Left ventricle myocardium inferior (tissue), 1 donor: Measurements from ENCODE around the gene STRN3. TPM values are rescaled to one million over a fixed set of nuclear protein-coding genes. Genes with fewer than 3 reads are reported as not detected.

Experiments
- DNase-seq: peaks from one replicate; pipeline ENCODE4 v3.0.0-alpha.2; 2020
- H3K27ac ChIP-seq: fragments of 200-600 bp; replicated peaks from 2 replicates; pipeline ENCODE4 v1.8.0; 2021
- H3K27me3 ChIP-seq: fragments of 200-600 bp; 2 replicates; pipeline ENCODE4 v1.8.0; 2021; ENCODE audit warnings: low read depth
- H3K36me3 ChIP-seq: fragments of 200-600 bp; 2 replicates; pipeline ENCODE4 v1.8.0; 2021
- H3K4me1 ChIP-seq: fragments of 200-600 bp; 2 replicates; pipeline ENCODE4 v1.8.0; 2021
- H3K4me3 ChIP-seq: fragments of 200-600 bp; 2 replicates; pipeline ENCODE4 v1.8.0; 2021; ENCODE audit warnings: mild to moderate bottlenecking, moderate library complexity
- H3K9me3 ChIP-seq: fragments of 200-600 bp; replicated peaks from 2 replicates; pipeline ENCODE4 v1.8.0; 2021
- intact Hi-C: fragments of 100-400 bp; cut with micrococcal nuclease; formaldehyde crosslinking; loops from one replicate; pipeline ENCODE4 v1.11.0; 2022
- total RNA-seq: library from RNA; stranded (reverse); fragmentation: NEBNext Ultra II Directional; extraction: Animal tissue kit (Norgen Biotek cat#: 25700); gene quantifications from one replicate; pipeline ENCODE4 v1.2.1, GENCODE V29; 2021
- TF ChIP-seq, protein P1 (sequence below): fragments of 200-600 bp; IDR thresholded peaks from 2 replicates; pipeline ENCODE4 v1.8.0; 2021; ENCODE audit warnings: antibody characterized with exemption, mild to moderate bottlenecking, borderline replicate concordance
- donor health status: DM: no; HTN: yes; CAD: no; lungs with severe emphysema.

The STRN3 gene
- total RNA-seq, 1 donor from 2014 or later, result 48.7 TPM

DNA sequence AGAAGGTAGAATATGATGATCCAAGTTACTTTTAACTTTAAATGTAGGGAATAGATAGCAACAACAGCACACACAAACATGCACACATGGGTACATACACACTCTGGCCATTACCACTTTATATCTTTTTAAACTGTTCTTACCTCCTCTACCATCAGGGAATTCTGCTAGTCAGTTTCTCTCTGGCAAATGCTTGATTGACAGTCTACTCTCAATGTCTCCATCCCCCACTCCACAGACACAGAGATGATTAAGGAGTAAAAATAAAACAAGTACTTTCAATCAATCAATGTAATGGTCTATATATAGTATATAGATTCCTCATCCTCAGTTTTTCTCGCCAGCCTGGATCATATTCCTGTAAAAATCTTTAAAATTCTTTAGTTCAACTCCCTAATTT lies 16.1 kb upstream of the STRN3 start:
- Histone ChIP-seq H3K27ac (no peak overlapping the region), H3K4me1 (no peaks in the 10 kb centered on the region), H3K36me3 (no peaks in the 10 kb centered on the region), H3K4me3 (no peak overlapping the region), H3K9me3 (no peaks in the 10 kb centered on the region), H3K27me3 (no peaks in the 10 kb centered on the region)
- intact Hi-C loops, result no loop called here
- DNase-seq, result no peak
- TF ChIP-seq, protein P1, sequence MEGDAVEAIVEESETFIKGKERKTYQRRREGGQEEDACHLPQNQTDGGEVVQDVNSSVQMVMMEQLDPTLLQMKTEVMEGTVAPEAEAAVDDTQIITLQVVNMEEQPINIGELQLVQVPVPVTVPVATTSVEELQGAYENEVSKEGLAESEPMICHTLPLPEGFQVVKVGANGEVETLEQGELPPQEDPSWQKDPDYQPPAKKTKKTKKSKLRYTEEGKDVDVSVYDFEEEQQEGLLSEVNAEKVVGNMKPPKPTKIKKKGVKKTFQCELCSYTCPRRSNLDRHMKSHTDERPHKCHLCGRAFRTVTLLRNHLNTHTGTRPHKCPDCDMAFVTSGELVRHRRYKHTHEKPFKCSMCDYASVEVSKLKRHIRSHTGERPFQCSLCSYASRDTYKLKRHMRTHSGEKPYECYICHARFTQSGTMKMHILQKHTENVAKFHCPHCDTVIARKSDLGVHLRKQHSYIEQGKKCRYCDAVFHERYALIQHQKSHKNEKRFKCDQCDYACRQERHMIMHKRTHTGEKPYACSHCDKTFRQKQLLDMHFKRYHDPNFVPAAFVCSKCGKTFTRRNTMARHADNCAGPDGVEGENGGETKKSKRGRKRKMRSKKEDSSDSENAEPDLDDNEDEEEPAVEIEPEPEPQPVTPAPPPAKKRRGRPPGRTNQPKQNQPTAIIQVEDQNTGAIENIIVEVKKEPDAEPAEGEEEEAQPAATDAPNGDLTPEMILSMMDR, result no peak

DNA sequence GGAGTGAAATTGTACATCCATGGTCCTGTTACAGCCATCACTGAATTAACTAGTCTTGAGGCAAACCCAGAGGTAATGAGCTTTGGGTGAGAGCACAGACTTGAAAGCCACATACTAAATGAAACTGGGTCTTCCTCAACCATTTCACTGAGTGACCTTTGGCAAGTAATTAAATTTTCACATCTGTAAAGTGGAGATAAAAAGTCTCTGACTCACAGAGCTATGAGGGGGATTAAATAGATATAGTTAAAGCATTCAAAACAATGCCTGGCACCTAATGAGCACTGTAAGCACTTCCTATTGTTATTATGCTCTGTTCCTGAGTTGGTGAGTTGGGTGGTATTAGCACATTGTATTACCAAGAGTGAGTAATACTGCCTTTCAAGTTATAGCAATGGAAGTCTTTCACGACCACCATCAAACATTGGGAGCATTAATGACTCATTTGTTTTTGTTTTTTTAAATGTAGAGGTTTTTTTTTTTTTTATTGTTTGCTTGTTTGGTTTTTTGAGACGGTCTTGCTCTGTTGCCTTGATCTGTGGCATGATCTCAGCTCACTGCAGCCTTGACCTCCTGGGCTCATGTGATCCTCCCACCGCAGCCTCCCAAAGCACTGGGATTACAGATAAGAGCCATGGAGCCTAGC lies 12.5 kb upstream of the STRN3 start:
- Histone ChIP-seq H3K4me3 (no peak overlapping the region), H3K4me1 (peaks cover 3% of the 10 kb centered on the region)

DNA sequence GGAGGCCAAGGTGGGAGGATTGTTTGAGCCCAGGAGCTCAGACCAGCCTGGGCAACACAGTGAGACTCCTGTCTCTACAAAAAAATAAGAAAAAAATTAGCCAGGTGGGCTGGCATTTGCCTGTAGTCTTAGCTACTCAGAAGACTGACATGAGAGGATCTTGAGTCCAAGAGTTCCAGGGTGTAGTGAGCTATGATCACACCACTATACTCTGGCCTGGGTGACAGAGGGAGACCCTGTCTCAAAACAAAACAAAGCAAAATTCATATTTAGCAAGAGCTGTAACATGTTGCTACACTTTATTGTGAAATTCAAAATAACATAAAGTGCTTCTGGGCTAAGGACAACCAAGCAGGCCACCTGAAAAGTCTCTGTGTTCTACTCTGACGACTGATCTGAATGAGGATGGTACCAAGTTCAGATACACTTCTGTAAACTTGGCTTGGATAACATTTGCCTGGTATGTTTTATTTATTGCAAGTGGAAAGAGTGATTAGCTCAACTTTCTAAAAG lies 11.6 kb upstream of the STRN3 start:
- no peak overlapping the region for H3K27ac ChIP-seq
- intact Hi-C loops, result no loop called here
- TF ChIP-seq, protein P1, result no peak

More for the DNA sequence above, 12.5 kb upstream of the STRN3 start:
- Histone ChIP-seq H3K27ac (no peak overlapping the region), H3K36me3 (no peaks in the 10 kb centered on the region), H3K27me3 (no peaks in the 10 kb centered on the region), H3K9me3 (no peaks in the 10 kb centered on the region)
- TF ChIP-seq, protein P1, result no peak
- no peak for DNase-seq
- intact Hi-C loops, result no loop called here

DNA sequence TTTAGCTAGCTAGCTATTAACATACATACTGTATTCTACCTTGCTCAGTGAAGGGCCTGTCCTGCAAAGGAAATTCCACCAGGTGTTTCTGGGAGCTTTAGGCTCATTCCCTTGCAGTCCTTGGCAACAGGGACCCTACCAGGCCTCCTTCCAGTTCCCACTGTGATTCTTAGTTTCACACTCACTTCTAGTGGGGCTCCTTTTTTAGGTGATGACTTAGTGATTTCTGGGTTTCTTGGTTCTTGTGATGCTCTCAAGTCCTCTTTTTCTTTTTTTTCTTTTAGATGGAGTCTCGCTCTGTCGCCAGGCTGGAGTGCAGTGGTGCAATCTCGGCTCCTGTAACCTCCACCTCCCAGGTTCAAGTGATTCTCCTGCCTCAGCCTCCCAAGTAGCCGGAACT lies 10.4 kb upstream of the STRN3 start:
- intact Hi-C loops, result no loop called here
- DNase-seq, result no peak
- Histone ChIP-seq H3K36me3 (no peaks in the 10 kb centered on the region), H3K4me3 (no peak overlapping the region), H3K4me1 (peaks cover 6% of the 10 kb centered on the region), H3K9me3 (no peaks in the 10 kb centered on the region), H3K27me3 (no peaks in the 10 kb centered on the region), H3K27ac (no peak overlapping the region)
- TF ChIP-seq, protein P1, result no peak

More for the DNA sequence above, 11.6 kb upstream of the STRN3 start:
- H3K4me1 ChIP-seq, result peaks cover 6% of the 10 kb centered on the region
- H3K9me3 ChIP-seq, result no peaks in the 10 kb centered on the region
- DNase-seq, result no peak
- no peaks in the 10 kb centered on the region for H3K27me3 ChIP-seq
- H3K4me3 ChIP-seq, result no peak overlapping the region
- H3K36me3 ChIP-seq, result no peaks in the 10 kb centered on the region

DNA sequence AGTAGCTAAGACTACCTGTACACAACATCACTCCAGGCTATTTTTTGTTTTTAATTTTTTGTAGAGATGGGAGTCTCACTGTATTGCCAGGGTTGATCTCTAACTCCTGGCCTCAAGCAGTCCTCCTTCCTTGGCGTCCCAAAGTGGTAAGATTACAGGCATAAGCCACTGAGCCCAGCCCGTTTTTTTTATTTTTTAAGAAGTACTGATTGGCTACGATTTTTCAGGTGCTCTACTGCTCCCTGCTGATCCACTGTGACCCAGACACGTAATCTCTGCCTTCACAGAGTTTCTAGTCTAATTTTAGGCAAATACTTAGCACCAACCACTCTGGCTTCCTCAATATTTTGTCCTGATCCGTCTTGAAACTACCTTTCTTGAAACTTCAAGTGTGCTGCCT lies 4.3 kb upstream of the STRN3 start:
- TF ChIP-seq, protein P1, result no peak
- Histone ChIP-seq H3K36me3 (no peaks in the 10 kb centered on the region), H3K4me1 (peaks cover 27% of the 10 kb centered on the region), H3K9me3 (no peaks in the 10 kb centered on the region), H3K4me3 (no peak overlapping the region), H3K27ac (no peak overlapping the region), H3K27me3 (no peaks in the 10 kb centered on the region)
- DNase-seq, result no peak
- intact Hi-C loops, result no loop called here
